GM06990 (cell line): ENCODE data around the gene GPHN.

Source experiments
- DNase-seq: peaks from one replicate; pipeline ENCODE4 v3.0.0-alpha.2; 2011; ENCODE audit not compliant: insufficient read length; ENCODE audit errors: extremely low read depth
- H3K27me3 ChIP-seq: replicated peaks from 2 replicates; pipeline ENCODE4 v1.6.0; 2011; ENCODE audit warnings: low read length; ENCODE audit not compliant: control insufficient read depth, insufficient read depth
- H3K36me3 ChIP-seq: 2 replicates; pipeline ENCODE4 v1.5.1; 2011; ENCODE audit warnings: low read length; ENCODE audit not compliant: control insufficient read depth, insufficient read depth
- H3K4me3 ChIP-seq: replicated peaks from 2 replicates; pipeline ENCODE4 v1.5.1; 2011; ENCODE audit warnings: low read depth, mild to moderate bottlenecking, control low read depth, low read length
- CTCF ChIP-seq: IDR thresholded peaks from 2 replicates; pipeline ENCODE4 v1.5.1; 2011; ENCODE audit warnings: low read length, control low read depth, mild to moderate bottlenecking, inconsistent platforms; ENCODE audit not compliant: insufficient read depth, poor library complexity, severe bottlenecking

GPHN gene

GRCh38 chr14:67071506-67071905, 563.6 kb downstream of the GPHN start:
- TF ChIP-seq CTCF, result no peak
- DNase-seq, result no peak
- H3K27me3 ChIP-seq, result no peaks in the 10 kb centered on the region
- no peak overlapping the region for H3K4me3 ChIP-seq
- H3K36me3 ChIP-seq, result no peaks in the 10 kb centered on the region

- Histone ChIP-seq H3K27me3 (no peaks in the 10 kb centered on the region), H3K36me3 (no peaks in the 10 kb centered on the region), H3K4me3 (no peak overlapping the region)
- DNase-seq, result no peak
- no peak for TF ChIP-seq CTCF
Measured at GRCh38 chr14:67077921-67078320, 570.0 kb downstream of the GPHN start.

- Histone ChIP-seq H3K27me3 (no peaks in the 10 kb centered on the region), H3K36me3 (no peaks in the 10 kb centered on the region), H3K4me3 (no peak overlapping the region)
- no peak for TF ChIP-seq CTCF
- no peak for DNase-seq
Measured at GRCh38 chr14:67079846-67080245, 571.9 kb downstream of the GPHN start.

GRCh38 chr14:67108230-67108629, 600.3 kb downstream of the GPHN start:
- DNase-seq, result no peak
- no peaks in the 10 kb centered on the region for H3K36me3 ChIP-seq
- no peaks in the 10 kb centered on the region for H3K27me3 ChIP-seq
- no peak overlapping the region for H3K4me3 ChIP-seq
- no peak for TF ChIP-seq CTCF

GRCh38 chr14:67111022-67111421, 603.1 kb downstream of the GPHN start:
- no peak for DNase-seq
- H3K27me3 ChIP-seq, result no peaks in the 10 kb centered on the region
- TF ChIP-seq CTCF, result no peak
- no peaks in the 10 kb centered on the region for H3K36me3 ChIP-seq
- no peak overlapping the region for H3K4me3 ChIP-seq

GRCh38 chr14:67112344-67112743, 604.4 kb downstream of the GPHN start:
- Histone ChIP-seq H3K36me3 (no peaks in the 10 kb centered on the region), H3K27me3 (no peaks in the 10 kb centered on the region), H3K4me3 (no peak overlapping the region)
- no peak for DNase-seq
- no peak for TF ChIP-seq CTCF
